WTC11 (cell line): ENCODE results near the gene KLF7.

Experiments used
- ATF3 ChIP-seq: sonication (generic); formaldehyde crosslinking; conservative IDR thresholded peaks from 2 replicates; pipeline ENCODE4 v1.8.1; 2022; ENCODE audit warnings: mild to moderate bottlenecking, missing genetic modification reagents
- CTCF ChIP-seq: fragments of 200-600 bp; IDR thresholded peaks from 2 replicates; pipeline ENCODE4 v1.8.0; 2022; ENCODE audit warnings: antibody characterized with exemption
- ELF4 ChIP-seq: sonication (generic); formaldehyde crosslinking; IDR thresholded peaks from 2 replicates; pipeline ENCODE4 v1.8.1; 2022; ENCODE audit warnings: low read depth, mild to moderate bottlenecking, moderate library complexity, missing genetic modification reagents
- FOXP4 ChIP-seq: sonication (generic); formaldehyde crosslinking; IDR thresholded peaks from 2 replicates; pipeline ENCODE4 v1.8.0; 2022; ENCODE audit warnings: mild to moderate bottlenecking, missing genetic modification reagents
- NFE2L1 ChIP-seq: sonication (generic); formaldehyde crosslinking; IDR thresholded peaks from 2 replicates; pipeline ENCODE4 v1.8.1; 2023; ENCODE audit warnings: missing genetic modification reagents

GRCh38 chr2:207160115-207160514, 5.6 kb downstream of the KLF7 start:
- TF ChIP-seq FOXP4 (CRISPR knock-in tag): no peak
- no peak for TF ChIP-seq CTCF
- TF ChIP-seq NFE2L1 (CRISPR knock-in tag): no peak
- TF ChIP-seq ATF3 (CRISPR knock-in tag): no peak
- no peak for TF ChIP-seq ELF4
